Measurements from ENCODE around the gene OR2S2.

Gene OR2S2

GRCh38 chr9:35907711-35908503 lies 50.0 kb downstream of the OR2S2 start:
- DNase-seq (ENCODE audit: extremely low read depth, low read depth): peak; percentile 58
- no peak for TF ChIP-seq CTCF (IDR thresholded peaks at IDR 0.05; ENCODE audit: low read depth, low read length)

Measured in AG09319 (cell line).